ENCODE measurements around the gene DCDC2C. TPM values are rescaled to one million over a fixed set of nuclear protein-coding genes. Genes with fewer than 3 reads are reported as not detected.

The DCDC2C gene
- total and polyA plus RNA-seq, 2 experiments from 2014 or later, result 0.45 TPM; not detected in 1

DNA sequence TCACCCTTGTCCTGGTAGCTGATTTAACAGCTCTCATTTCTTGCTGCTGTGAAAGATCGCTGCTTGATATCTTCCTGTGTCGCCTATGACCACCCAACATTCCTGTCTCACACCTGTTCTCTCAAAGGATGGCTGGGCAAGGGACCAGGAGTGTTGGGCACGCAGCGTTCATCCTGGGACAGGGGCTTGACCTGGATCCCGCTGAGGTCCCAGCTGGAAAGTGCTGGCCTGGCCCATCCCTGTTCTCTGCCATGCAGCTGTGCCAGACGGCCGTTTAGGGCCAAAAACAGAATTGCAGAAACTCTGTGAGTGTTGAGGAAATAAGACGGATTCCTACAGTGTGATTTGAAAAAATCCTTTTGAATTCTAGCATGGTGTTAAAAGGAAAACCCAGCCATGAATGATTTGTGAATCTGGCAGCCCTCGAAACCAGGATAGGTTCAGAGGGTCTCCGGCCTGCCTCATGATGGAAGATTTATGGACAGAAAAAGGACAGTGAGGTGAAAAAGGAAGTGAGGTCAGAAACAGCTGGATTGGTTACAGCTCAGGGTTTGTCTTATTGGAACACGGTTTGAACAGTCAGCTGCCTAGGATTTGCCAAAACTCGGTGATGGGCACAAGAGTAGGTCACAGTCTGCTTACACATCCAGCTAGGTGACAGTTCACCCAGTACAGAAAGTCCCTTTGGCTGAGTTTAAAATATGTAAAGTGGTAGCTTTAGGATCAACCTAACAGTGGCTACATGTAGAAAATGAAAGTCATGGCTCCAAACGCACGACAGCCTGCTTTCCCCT is 164.8 kb downstream of the DCDC2C start (continued):
- TF ChIP-seq ZNF462 (CRISPR knock-in tag; IDR thresholded peaks at IDR 0.05) (no peak), STAT1 (IDR thresholded peaks at IDR 0.05; ENCODE audit: unreplicated experiment) (no peak), POLR2AphosphoS5 (IDR thresholded peaks at IDR 0.05; ENCODE audit: low read depth) (no peak), EZH2phosphoT487 (IDR thresholded peaks at IDR 0.05; ENCODE audit: unreplicated experiment) (no peak), ZNF114 (CRISPR knock-in tag; IDR thresholded peaks at IDR 0.05) (no peak)

DNA sequence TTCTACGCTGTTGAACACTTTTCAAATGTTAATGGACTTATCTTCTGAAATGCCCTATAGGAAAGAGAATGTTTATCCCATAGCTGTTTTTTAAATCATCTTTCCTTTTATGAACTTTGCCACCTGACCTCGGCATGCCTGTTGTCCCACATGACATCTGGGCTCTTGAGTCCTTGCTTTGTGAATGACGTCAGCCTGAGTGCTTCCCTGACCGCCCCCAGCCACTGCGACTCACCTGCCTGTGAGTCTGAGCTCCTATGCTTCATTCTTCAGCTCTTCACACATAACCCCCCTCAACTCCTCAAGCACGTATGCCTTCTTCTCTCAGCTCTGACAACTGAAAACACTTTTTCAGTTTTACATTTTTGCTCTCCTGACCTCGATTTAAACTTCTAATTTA is 166.8 kb downstream of the DCDC2C start:
- H4K20me1 ChIP-seq (replicated peaks; ENCODE audit: insufficient read depth), result no peaks in the 10 kb centered on the region
- H3K27me3 ChIP-seq (ENCODE audit: insufficient read depth), result no peaks in the 10 kb centered on the region
- H2AFZ ChIP-seq, result no peak overlapping the region
- H3K27ac Mint-ChIP-seq, result no peak overlapping the region
- 0 out of 2 replicates have a peak, but pooled peaks cover 9% of the 10 kb centered on the region for H3K36me3 ChIP-seq (ENCODE audit: insufficient read depth)
- peaks cover 83% of the 10 kb centered on the region for H3K9me3 Mint-ChIP-seq
- H3F3A ChIP-seq (replicated peaks; ENCODE audit: low read depth), result no peaks in the 10 kb centered on the region
- H3K4me3 ChIP-seq, result no peak overlapping the region
- H3K27me3 Mint-ChIP-seq (ENCODE audit: insufficient read depth, low read depth, poor library complexity), result peaks cover 3% of the 10 kb centered on the region
- peaks cover 3% of the 10 kb centered on the region; the same call in 2 of the 3 replicates for H3K36me3 Mint-ChIP-seq (ENCODE audit: low read depth)
- no peak overlapping the region for H3K4me3 Mint-ChIP-seq
- DNase-seq (ENCODE audit: low spot score) (no peak), ATAC-seq (no peak)
- H3K27ac ChIP-seq (ENCODE audit: low read depth), result no peak overlapping the region
- no peaks in the 10 kb centered on the region; the same call in 2 of the 3 replicates for H3K4me1 Mint-ChIP-seq
- no peaks in the 10 kb centered on the region for H3K4me1 ChIP-seq (ENCODE audit: insufficient read depth)
- H3K9me2 ChIP-seq (ENCODE audit: insufficient read depth), result no peaks in the 10 kb centered on the region
- H3K79me2 ChIP-seq (replicated peaks; ENCODE audit: insufficient read depth), result no peaks in the 10 kb centered on the region
- H3K4me2 ChIP-seq, result no peak overlapping the region
- TF ChIP-seq NANOG (IDR thresholded peaks at IDR 0.05; ENCODE audit: borderline replicate concordance), result no peak
- TF ChIP-seq STAT1 (IDR thresholded peaks at IDR 0.05; ENCODE audit: unreplicated experiment), result no peak
- no peak for TF ChIP-seq EZH2phosphoT487 (IDR thresholded peaks at IDR 0.05; ENCODE audit: unreplicated experiment)
- TF ChIP-seq JUNB (IDR thresholded peaks at IDR 0.05; ENCODE audit: unreplicated experiment), result no peak
- TF ChIP-seq ZNF462 (CRISPR knock-in tag; IDR thresholded peaks at IDR 0.05), result no peak
- no peak for TF ChIP-seq POLR2AphosphoS5 (IDR thresholded peaks at IDR 0.05; ENCODE audit: low read depth)
- TF ChIP-seq ZNF331 (CRISPR knock-in tag; IDR thresholded peaks at IDR 0.05; ENCODE audit: low read depth), result no peak

All from GM23338 (cell line).